Kidney (tissue), 14 donors: ENCODE data around the gene HSP90AA1. TPM values are rescaled to one million over a fixed set of nuclear protein-coding genes. Genes with fewer than 3 reads are reported as not detected.

Experiments
- DNase-seq, 5 donors: peaks; one replicate each; pipeline ENCODE4 v3.0.0-alpha.2; 2013 to 2020
- FAIRE-seq: peaks from 2 replicates; lab custom pipeline; 2012; peaks lifted over from hg19 to GRCh38; lab: Jason Lieb, UNC
- H3K27ac ChIP-seq, 2 donors: one replicate each; pipeline ENCODE4 v1.7.0; 2013; ENCODE audit warnings: low read depth in 2 of 2, low read length in 2 of 2, inconsistent platforms in 1 of 2
- H3K27me3 ChIP-seq: one replicate; pipeline ENCODE4 v1.7.1; 2013; ENCODE audit warnings: low read length, inconsistent platforms; ENCODE audit not compliant: control insufficient read depth, insufficient read depth
- H3K36me3 ChIP-seq, 3 donors: one replicate each; pipeline versions ENCODE4 v1.7.0 to v1.7.1; 2013; ENCODE audit warnings: low read length in 3 of 3, control low read depth in 1 of 3, inconsistent platforms in 1 of 3; ENCODE audit not compliant: insufficient read depth in 3 of 3, control insufficient read depth in 2 of 3
- H3K4me1 ChIP-seq, 3 donors: one replicate each; pipeline versions ENCODE4 v1.7.0 to v1.7.1; 2013; ENCODE audit warnings: low read length in 3 of 3, inconsistent platforms in 1 of 3, low read depth in 1 of 3; ENCODE audit not compliant: control insufficient read depth in 2 of 3, insufficient read depth in 2 of 3
- H3K4me3 ChIP-seq, 3 donors: one replicate each; pipeline versions ENCODE4 v1.7.0 to v1.8.1; 2013; ENCODE audit warnings: low read length in 3 of 3, control low read depth in 1 of 3, inconsistent platforms in 1 of 3
- H3K9ac ChIP-seq, 3 donors: one replicate each; pipeline versions ENCODE4 v1.7.0 to v1.7.1; 2013; ENCODE audit warnings: low read length in 3 of 3, control low read depth in 1 of 3, inconsistent platforms in 1 of 3
- H3K9me3 ChIP-seq, 3 donors: one replicate each; pipeline versions ENCODE4 v1.7.0 to v1.7.1; 2013; ENCODE audit warnings: low read length in 3 of 3, control low read depth in 1 of 3, inconsistent platforms in 1 of 3; ENCODE audit not compliant: control insufficient read depth in 2 of 3, insufficient read depth in 1 of 3
- CTCF ChIP-seq: IDR thresholded peaks from 3 replicates; pipeline ENCODE4 v1.5.1; 2012; ENCODE audit warnings: mild to moderate bottlenecking, moderate library complexity, borderline replicate concordance; ENCODE audit not compliant: insufficient read depth; ENCODE audit errors: extremely low read depth
- intact Hi-C: fragments of 100-400 bp; cut with DNase I; formaldehyde crosslinking; loops from one replicate; pipeline ENCODE4 v1.11.1; 2022
- polyA plus RNA-seq: library from polyadenylated mRNA; stranded (reverse); fragments of 350-450 nt; fragmentation: Illumina TruSeq; extraction: RNeasy Lipid Tissue Mini Kit (QIAGEN cat#74804); gene quantifications from one replicate; pipeline ENCODE4 v1.2.3, GENCODE V29; 2014; ENCODE audit warnings: low read depth, low replicate concordance; ENCODE audit not compliant: insufficient read depth
- total RNA-seq: library from RNA; stranded (reverse); fragmentation: NEBNext Ultra II Directional; extraction: Animal tissue kit (Norgen Biotek cat#: 25700); gene quantifications from one replicate; pipeline ENCODE4 v1.2.1, GENCODE V29; 2021
- donor health status: control.
- donor health status: control.
- donor health status: control.
- donor health status: control.
- donor health status: control.
- donor health status: DM: yes; HTN: yes; CAD: no.
- donor health status: Normal renal cell carcinoma (clear cell type).

HSP90AA1 gene
- total and polyA plus RNA-seq, 2 donors from 2014 or later: 409 to 455 TPM

DNA sequence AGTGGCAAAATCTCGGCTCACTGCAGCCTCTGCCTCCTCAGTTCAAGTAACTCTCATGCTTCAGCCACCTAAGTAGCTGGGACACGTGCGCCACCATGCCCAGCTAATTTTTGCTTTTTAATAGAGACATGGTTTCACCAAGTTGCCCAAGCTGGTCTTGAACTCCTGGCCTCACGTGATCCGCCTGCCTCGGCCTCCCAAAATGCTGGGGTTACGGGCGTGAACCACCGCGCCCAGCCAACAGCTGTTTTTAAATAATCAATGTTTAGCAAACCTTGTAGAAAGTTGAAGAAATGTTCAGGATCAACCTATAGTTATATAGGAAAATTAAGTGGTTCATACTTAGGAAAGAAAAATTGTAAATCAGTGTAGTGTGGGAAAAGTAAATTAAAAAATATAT is 6.0 kb upstream of the HSP90AA1 start:
- Histone ChIP-seq H3K27ac (no peak overlapping the region), H3K27me3 (no peaks in the 10 kb centered on the region), H3K9ac (no peak overlapping the region), H3K4me1 (peaks cover 0 to 16% (median 9%) of the 10 kb centered on the region in 3 donors), H3K36me3 (no peaks in the 10 kb centered on the region), H3K9me3 (no peaks in the 10 kb centered on the region), H3K4me3 (no peak overlapping the region)
- no peak for TF ChIP-seq CTCF
- intact Hi-C loops: no loop called here
- DNase-seq (no peak), FAIRE-seq (no peak)

GRCh38 chr14:102090713-102091112 is 3.9 kb upstream of the HSP90AA1 start:
- no peak overlapping the region for H3K4me3 ChIP-seq
- H3K9ac ChIP-seq: no peak overlapping the region
- intact Hi-C loops: no loop called here
- FAIRE-seq (no peak), DNase-seq (no peak)
- no peak for TF ChIP-seq CTCF
- peaks cover 0 to 8% (median 4%) of the 10 kb centered on the region in 3 donors for H3K4me1 ChIP-seq
- no peak overlapping the region for H3K27ac ChIP-seq
- no peaks in the 10 kb centered on the region for H3K27me3 ChIP-seq
- peaks cover 0 to 1% (median 0%) of the 10 kb centered on the region in 3 donors for H3K36me3 ChIP-seq
- H3K9me3 ChIP-seq: no peaks in the 10 kb centered on the region

GRCh38 chr14:102089621-102090343 is 2.9 kb upstream of the HSP90AA1 start:
- no peak overlapping the region for H3K27ac ChIP-seq
- H3K4me1 ChIP-seq: peaks cover 0 to 12% (median 12%) of the 10 kb centered on the region in 3 donors
- H3K9ac ChIP-seq: no peak overlapping the region
- intact Hi-C loops: no loop called here
- no peak overlapping the region for H3K4me3 ChIP-seq
- DNase-seq (no peak), FAIRE-seq (no peak)
- peaks cover 4 to 11% (median 6%) of the 10 kb centered on the region in 3 donors for H3K36me3 ChIP-seq
- TF ChIP-seq CTCF: no peak
- no peaks in the 10 kb centered on the region for H3K27me3 ChIP-seq
- H3K9me3 ChIP-seq: no peaks in the 10 kb centered on the region
